Measurements from ENCODE around the gene MANSC1.
"Not testable (repeated sequence)": the region's sequence is repeated elsewhere in the genome, so short reads cannot be mapped to it uniquely, and the experiment has no call there.

Gene MANSC1

DNA sequence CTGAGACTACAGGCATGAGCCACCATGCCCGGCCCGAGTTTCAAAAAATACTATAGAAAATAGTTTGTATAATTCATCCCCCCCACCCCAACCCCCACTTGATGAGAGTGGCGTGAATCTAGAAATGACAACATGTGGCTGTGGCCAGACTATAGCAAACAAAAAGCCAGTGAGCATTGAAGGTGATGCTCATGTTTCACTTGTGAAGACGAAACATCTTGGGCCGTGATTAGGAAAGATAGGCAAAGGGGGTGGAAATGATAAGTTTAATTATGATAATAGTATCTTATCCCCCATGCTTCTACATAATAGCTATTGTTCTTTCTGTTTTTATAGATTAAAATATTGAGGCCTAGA lies 15.4 kb upstream of the MANSC1 start:
- DNase-seq: no peak

DNA sequence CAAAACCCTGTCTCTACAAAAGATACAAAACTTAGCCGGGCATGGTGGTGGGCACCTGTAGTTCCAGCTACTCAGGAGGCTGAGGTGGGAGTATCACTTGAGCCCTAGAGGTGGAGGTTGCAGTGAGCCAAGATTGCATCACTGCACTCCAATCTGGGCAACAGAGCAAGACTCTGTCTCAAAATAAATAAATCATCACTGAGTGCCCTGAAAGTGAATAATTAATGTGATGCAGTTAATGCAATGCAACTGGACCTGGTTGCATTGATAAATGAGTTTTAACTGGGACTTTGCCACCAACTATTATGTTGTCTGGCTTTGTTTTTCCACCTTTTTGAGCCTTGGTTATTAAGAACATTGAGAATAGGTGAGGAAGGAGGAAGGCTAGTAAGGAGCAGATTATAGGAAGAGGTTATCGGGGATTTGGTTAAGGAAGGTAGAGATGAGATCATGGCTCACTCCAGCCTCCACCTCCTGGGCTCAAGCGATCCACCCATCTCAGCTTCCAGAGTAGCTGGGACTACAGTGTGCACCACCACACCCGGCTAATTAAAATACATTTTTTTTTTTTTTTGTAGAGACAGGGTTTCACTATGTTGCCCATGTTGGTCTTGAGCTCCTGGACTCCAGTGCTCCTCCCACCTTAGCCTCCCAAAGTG lies 14.9 kb upstream of the MANSC1 start:
- no peak for DNase-seq

DNA sequence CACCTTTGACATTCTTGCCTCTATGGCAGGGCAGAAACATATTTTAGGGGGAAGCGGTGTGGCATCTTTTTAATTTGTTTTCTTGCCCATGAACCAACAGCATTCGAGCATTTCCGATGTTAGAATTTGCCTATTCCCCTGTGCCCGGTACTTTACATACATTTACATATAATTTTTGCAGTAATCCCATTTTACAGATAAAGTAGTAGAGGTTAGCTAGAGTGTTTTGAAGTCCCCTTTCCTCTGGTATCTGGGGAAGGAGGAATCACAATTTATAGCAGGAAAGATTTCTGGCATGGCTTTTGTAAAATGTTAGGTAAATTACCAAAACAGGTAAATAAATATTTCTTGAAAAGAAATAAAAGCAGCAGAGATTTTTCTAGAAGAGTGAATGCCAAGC lies 8.5 kb upstream of the MANSC1 start:
- DNase-seq: no peak

DNA sequence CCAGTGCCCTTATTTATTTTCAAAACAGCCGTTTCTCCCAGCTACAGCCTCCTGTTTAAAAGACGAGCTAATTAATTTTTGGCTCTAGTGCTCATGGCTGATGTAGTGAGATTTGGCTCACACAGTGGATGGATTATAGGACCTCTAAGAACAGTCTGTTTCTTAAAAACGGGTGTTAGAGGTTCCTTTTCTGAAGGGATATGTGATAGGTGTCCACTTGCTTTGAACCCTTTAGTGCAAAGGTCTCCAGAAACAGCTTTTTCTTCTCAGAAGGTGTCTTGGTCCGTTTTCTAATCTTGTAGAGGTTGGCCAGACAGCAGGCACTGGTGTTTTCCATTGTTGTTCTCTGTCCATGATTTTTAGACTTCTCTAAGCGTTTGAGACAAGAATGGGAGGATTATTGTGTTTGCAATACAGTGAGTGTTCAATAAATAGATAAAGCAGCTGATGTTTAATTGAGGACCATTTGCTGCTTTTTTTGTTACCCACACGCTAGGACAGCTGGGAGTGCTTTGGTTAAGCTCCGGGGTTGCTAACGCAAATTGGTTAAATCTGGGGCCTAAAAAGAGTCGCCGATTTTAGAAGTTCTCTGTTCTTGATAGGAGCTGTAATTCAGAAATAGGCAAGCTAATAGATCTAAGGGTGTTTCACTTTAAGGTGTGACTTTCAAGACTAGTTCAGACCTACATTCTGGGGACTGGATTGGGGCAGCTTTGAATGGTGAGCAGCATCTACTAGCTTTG lies 7.8 kb upstream of the MANSC1 start:
- DNase-seq: peak in 1 of 2 experiments; percentile 24

DNA sequence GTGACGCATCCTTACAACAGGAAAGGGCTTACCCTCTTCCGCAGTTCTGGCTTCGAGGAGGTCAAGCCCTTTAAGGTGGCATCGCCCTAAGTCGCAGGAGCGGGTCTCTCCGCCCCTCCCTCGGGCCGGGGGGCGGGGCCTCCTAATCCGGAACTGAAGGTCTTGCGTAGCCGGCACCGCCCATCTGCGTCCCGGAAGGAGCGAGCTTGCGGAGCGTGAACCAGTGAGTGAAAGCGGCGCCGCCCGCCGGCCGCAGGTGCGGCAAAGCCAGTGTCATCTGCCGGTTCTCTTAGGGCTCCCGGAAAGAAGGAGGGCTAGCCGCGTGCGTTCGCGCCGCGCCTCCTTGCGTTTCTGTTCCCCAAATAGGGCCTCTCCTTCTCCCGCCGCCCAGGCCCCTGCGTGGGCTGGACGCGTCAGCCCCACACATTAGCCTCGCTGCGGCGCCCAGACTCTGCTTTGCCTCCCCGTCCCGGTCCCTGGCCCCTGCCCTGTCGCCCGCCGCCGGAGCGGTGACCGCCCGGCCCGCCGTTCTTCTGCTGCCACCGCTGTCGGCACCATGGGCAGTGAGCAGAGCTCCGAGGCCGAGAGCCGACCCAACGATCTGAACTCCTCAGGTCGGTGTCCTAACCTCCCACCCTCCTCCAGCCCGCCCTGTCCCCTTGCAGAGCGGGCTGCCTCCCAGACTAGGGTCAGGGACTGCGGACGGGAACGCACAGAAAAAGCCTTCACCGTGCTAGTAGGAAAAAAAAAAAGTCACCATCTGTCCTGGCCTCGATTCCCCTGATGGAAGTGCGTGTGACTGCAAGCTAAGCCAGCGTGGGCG lies 7.1 kb upstream of the MANSC1 start, which contains the start of gene BORCS5:
Gene BORCS5, plus strand, starts transcription at position 183 of the 823 bp plus-strand sequence. Its CDS starts 374 bp downstream, at position 557.
- peak; percentile 90 to 91 for DNase-seq

DNA sequence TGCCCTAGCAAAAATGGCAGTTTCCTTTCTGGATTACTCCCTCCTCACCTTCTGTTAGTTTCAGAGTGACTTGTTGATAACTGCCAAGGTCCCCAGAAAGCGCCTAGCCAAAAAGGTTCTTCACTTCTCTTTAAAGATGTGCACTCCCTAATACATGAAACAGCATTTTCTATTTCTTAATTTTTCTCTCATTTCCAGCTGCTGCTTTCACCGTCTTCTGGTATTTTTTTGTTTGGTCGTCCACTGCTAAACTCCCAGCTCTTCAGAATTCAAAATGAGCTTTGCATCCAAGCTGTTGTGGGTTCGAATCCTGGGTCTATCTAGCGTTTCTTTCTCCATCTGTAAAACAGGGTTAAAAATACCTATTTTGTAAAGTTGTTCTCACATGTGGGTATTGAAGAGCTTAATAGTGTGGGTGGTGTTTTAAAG lies 6.4 kb upstream of the MANSC1 start:
- DNase-seq: no peak

DNA sequence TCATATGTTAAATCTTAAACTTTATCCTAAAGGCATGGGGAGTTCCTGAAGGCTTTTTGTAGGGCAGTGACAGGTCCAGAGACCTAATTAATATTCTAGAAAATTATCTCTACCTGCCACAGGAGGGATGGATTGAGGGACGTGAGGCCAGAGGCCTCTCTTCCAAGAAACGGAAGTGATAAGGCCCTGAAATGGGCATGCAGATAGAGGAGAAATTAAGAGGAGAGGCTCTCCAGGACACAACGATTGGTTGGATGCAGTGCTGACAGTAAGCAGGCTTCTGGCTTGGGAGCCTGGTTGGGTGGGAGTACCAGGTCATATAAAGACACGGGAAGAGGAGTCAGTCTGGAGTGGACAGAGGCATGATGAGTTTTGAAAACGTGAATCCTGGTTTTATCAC lies 3.8 kb upstream of the MANSC1 start:
- DNase-seq: no peak

DNA sequence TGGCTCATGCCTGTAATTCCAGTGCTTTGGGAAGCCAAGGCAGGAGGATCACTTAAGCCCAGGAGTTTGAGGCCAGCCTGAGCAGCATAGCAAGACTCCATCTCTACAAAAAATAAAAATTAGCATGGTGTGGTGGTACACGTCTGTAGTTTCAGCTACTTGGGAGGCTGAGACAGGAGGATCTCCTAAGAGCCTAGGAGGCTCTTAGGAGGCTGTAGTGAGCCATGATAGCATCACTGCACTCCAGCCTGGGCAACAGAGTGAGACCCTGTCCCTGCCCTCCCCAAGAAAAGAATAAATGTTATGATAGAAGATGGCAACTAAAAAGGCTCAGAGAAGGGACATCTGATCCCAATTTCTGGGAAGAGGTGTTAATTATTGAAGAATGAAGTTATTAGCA lies 3.2 kb upstream of the MANSC1 start:
- no peak for DNase-seq

DNA sequence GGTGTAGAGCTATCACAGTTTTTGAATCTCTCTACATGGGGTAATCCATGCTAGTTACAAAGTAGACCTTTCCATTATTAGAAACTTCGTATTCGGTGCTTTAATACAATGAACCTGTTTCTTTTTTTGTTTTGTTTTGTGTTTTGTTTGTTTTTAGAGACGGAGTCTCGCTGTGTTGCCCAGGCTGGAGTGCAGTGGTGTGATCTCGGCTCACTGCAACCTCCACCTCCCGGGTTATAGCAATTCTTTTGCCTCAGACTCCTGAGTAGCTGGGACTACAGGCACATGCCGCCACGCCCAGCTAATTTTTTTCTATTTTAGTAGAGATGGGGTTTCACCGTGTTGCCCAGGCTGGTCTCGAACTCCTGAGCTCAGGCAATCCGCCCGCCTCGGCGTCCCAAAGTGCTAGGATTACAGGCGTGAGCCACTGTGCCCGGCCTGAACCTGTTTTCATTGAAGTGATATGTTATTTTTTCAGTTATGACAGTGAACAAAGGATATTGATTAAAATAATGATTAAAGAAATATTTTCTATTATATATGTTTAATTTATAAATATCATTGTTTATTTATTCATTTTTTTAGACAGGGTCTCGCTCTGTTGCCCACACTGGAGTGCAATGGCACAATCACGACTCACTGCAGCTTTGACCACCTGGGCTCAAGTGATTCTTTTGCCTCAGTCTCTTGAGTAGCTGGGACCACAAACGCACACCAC lies 1.6 kb upstream of the MANSC1 start:
- DNase-seq: not testable (repeated sequence)

DNA sequence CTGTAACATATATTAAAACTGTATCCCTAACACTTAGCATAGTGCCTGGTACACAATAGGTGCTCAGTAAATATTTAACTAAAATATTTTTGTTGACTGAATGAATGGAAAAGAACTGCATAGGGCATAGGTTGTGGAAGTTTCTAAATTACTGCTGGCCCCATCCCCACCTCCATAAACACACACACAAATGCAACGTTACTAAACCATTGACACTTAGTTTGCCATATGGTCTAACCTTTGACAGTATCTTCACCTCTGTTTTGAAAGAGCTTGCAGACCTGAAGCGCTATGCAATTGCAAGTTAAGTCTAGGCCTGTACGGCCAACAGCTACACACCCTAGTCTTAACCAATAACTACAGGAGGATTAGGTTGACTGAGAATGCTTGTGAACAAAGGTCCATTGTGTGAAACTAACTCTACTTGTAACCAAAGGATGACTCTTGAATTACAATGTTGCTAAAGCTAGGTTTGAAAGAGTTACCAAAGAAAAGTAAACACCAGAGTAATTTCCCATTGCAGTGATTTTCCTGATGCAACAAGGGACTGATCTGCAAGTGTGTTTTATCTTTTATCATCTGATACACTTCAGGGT lies 924 bp upstream of the MANSC1 start:
- no peak for DNase-seq

DNA sequence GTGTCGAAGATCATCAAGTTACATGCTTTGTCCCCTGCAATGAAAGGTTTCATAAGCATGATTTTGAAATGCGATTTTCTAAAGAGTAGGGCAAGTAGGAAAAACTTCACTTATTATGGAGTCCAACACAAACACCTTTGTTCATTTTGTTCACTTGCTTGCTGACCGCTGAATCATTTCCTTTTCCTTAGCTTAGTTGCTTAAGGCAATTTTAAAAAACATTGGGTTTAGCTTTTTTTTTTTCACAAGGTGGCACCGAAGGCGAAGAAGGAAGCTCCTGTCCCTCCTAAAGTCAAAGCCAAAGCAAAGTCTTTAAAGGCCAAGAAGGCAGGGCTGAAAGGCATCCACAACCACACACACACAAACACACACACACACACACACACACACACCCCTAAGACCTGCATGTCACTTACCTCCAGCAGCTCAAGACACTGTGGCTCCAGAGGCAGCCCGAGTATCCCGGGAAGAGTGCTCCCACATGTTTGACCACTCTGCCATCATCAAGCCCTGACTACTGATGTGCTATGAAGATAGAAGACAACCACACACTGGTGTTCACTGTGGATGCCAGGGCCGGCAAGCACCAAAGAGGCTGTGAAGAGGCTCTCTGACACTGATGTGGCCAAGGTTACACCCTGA lies 11.4 kb downstream of the MANSC1 start:
- DNase-seq: peak; percentile 63 to 67

DNA sequence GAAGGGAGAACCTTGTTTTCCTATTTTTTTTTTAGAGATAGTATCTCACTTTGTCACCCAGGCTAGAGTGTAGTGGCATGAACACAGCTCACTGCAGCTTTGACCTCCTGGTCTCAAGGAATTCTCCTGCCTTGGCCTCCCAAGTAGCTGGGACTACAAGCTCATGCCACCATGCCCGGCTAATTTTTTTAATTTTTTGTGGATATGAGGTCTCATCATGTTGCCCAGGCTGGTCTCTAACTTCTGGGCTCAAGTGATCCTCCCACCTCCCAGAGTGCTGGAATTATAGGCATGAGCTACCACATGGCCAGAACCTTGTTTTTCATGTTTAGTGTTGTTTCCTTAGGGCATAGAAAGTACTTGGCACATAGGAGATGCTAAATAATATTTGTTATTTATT lies 13.5 kb downstream of the MANSC1 start:
- no peak for DNase-seq

DNA sequence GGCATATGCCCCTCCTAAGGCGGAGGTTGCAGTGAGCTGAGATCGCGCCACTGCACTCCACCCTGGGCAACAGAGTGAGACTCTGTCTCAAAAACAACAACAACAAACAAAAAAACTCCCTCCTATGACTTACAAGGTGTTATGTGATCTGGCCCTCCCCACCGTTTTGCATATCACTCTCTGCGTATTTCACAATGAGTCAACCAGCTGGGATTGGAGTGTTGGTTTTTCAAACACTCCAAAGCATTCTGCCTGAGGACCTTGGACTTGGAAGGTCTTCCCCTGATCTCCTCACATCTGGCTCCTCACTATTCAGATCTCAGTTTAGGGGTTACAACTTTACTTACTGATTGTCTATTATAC lies 14.0 kb downstream of the MANSC1 start:
- no peak for DNase-seq

DNA sequence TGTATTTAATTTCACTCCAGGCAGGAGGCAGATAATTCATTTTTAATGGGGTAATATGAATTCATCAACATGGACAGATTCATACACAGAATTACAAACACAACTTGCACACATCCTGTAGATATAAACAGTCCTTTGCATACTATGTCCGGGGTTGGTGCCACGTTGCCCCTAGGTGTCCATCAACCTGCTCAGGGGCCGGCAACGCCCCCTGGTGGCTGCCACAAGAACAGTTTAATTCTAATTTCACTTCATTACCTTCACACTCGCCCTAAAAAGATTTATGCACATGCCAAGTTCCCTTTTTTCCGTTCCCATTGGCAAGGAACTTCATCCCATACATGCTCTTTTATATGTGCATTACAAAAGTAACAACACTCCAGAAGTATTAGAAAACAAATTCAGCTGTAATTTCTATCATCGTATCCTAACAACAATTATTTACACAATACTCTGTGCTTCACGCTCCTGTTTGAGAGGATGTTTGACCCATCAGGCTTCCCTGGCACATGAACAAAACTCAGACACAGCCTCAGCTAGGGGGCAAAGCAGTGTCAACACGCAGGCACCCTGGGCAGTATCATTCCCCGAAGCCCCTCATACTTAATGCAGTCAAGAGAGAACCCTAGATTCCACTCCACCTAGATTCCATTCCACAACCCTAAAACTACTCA lies 15.5 kb downstream of the MANSC1 start:
- peak; percentile 59 to 71 for DNase-seq

DNA sequence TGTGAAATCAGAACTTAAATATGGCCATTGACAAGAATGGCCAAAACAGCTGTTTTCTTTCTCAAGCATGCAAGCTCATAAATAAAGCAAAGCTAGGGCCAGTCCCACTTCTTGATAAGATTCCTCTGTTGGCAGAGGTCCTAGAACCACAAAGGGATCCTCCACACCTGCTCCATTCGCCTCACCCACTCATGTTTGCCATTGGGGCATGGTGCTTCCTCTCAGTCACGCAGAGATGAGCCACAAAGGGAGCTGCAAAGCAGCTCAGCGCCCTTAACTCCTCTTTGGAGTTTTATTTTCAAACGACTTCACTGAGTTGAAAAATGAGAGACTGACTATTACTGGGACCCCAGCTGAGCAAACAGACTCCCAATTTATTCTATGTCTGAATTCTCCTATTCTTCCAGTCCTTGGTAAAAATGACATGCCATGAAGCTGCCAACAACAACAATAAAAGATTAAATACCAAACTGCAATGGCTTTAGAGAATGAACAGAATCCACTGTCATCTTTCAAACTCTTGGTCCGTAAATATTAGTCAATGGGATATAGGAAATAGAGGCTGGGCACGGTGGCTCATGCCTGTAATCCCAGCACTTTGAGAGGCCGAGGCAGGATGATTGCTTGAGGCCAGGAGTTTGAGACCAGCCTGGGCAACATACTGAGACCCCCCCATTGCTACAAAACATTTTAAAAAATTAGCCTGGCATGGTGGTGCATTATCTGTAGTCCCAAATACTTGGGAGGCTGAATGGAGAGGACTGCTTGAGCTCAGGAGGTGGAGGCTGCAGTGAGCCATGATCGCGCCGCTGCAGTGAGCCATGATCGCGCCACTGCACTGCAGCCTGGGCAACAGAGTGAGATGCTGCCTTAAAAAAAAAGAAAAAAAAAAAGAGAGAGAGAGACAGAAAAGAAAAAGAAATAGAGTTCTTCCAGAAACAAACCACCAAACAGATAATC lies 16.4 kb downstream of the MANSC1 start:
- DNase-seq: no peak

DNA sequence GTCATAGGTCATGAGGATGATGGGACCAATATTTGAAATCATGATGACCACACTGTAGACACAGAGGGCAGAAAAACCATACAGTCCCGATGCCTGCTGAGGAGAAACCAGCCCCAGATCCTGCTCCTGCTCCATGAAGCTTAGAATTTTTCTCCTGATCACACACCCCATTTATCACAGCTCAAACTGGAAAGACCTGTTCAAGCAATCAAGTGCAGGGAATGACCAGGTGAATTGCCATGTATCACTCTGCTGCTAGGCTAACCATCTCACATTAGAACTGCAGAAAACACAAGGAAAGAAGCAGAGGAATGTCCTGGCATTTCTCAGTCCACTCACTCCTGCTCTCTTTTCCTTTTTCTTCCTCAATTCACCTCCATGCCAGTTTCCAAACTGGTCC lies 18.1 kb downstream of the MANSC1 start:
- DNase-seq: no peak

DNA sequence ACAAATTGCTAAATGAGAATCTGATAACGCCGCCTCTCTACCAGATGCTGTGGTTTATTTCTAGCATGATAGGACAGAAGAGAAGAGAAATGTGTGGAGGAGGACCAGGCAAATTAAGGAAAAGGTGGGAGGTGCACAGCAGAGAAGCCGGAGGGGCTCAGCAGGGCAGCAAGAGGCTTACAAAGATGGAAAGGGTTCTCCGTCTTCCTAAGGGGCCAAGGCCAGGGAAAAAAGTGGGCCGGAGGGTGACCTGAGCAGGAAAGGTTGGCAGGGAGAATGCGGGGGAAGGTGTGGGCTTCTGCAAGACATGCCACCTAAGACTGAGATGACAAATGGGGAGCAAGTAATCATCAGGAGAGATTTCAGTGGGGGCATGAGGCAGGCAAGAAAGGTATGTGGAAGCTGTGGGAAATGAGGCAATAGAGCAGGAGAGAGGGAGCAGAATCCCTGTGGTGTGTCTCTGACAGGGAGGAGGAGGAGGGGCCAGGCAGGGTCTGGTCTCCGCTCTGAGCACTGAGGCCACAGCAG lies 18.7 kb downstream of the MANSC1 start:
- DNase-seq: no peak

DNA sequence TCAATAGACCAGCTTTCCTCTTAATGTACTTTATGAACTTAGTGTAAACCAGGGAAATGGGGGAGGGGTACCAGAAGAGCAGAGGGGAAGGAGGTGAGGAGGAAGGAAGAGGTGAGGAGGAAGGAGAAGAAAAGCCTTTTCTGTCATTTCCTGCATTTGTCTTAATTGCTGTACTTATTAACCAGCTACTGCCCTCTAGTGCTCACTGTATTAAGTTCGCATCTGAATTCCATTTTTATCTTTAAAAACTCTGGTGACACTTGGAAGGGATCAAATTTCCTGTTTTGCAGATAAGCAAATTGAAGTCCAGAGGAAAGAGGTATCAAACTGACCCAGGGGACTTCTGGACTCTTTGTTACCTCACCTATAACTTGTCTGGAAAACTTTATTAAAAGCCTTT lies 22.2 kb downstream of the MANSC1 start:
- peak; percentile 66 to 74 for DNase-seq

DNA sequence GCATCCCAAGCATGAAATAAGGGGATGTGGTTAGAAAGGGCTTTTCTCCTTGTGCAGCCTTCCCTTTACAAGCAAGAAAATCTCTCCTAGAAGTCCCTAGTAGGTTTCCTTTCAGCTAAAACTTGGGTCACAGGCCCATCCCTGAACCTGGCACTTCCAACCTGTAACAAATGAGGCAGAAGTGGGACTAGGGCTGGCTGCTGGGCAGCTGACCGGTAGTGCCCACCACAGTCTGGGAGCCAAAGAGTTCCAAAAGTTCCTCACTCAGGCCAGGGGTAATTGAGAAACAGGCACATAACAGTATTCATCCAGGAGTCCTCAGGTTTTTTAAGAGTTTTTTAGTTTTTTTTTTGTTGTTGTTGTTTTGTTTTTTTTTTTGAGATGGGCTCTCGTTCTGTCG lies 23.8 kb downstream of the MANSC1 start:
- DNase-seq: no peak

DNA sequence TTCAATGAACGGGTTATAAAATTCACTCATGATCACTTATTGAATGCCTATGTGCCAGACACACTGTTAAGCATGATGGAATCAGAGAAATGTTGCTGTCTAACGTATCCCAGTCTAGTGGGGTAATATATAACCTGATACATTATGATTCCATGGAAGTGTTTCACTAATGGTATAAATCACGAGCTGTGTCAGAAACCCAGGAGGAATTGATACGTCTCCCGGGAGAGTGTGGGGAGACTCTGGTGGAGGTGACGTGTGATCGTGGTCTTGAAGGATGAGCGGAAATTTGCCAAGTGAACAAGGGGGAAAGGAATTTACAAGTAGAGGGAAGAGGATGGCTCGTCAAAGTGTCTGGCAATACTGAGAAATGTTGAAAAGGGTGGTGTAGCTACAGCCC lies 26.5 kb downstream of the MANSC1 start:
- no peak for DNase-seq

Data from AML-193 (cell line).